GM21825 (cell line): Measurements from ENCODE around the gene MYO19.
"Not testable (repeated sequence)": the region's sequence is repeated elsewhere in the genome, so short reads cannot be mapped to it uniquely, and the experiment has no call there.

Source experiments
- ATAC-seq: cut with Tn5 transposase; IDR thresholded peaks from one replicate; pipeline ENCODE4 v1.9.1; 2021; ENCODE audit warnings: mild to moderate bottlenecking, moderate library complexity; ENCODE audit not compliant: unreplicated experiment

The MYO19 gene

DNA sequence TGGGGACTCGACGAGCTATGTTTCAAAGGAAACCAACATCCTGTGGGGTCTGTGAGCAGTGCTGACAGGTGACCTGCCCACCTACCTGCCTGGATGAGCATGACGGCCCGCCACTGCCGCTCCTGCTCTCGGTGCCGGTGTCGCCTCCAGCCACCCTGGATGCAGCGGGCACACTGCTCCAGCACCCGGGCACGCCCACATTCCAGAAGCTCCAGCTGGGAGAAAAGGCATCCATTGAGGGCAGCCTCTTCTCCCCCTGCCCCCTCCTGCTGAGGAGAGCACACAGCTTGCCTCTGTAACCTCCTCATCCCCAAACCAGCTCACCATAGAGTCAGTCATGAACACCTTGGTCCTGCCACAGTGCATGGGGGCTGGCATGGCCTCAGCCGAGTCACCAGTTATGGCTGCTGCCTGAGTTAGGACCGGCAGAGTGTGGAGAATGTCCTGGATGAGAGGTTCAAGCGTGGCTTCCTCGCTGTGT is 33.9 kb downstream of the MYO19 start:
- ATAC-seq, result no peak

DNA sequence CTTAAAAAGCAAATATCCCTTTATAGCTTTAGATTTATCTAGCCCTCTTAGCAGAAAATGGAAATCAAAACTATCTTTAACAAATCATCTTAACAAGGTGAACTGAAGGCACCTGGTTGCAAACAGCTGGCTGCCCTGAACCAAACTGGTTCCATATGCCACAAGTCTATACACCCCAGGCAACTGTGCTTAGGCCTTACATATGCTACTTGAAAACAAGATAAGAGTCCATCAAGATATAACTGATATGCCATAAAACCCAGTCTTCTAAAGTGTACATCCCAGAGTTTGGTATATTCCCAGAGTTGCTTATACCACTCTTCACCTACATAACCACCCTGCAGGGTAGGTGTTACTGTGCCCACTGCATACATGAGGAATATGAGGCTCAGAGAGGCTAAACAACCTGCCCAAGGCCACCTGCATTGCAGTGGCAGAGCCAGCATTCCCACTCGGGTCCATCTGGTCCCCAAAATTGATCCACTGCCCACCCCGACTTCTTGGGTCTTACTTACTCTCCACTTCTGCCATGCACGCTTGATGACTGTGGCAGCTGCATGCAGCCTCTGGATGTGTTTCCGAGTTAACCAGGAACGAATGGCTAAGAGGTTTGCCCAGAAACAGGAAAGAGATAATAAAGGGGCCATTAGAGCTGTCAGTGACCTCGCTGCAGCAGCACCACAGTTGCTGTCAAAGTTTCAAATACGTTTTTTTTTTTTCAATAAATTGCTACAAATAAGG is 35.9 kb downstream of the MYO19 start:
- ATAC-seq, result no peak

DNA sequence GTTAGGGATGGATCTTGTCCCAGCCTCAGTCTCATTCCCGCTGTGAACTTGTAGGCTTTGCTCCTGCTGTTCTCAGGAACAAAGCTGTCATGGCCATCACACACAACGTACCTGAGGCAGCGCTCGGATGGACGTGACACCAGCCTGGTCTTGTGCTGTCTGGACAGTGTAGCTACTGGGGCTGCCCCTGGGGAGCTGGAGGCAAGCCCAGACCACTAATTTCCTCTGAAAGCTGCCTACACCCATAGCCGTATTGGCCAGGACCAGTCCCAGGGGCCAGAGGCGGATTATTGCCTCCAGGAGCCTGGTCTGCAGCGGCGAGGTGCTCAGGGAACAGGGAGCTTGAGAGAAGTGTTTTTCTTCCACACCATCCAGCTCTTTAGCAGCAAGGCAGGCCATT is 36.5 kb downstream of the MYO19 start:
- no peak for ATAC-seq

DNA sequence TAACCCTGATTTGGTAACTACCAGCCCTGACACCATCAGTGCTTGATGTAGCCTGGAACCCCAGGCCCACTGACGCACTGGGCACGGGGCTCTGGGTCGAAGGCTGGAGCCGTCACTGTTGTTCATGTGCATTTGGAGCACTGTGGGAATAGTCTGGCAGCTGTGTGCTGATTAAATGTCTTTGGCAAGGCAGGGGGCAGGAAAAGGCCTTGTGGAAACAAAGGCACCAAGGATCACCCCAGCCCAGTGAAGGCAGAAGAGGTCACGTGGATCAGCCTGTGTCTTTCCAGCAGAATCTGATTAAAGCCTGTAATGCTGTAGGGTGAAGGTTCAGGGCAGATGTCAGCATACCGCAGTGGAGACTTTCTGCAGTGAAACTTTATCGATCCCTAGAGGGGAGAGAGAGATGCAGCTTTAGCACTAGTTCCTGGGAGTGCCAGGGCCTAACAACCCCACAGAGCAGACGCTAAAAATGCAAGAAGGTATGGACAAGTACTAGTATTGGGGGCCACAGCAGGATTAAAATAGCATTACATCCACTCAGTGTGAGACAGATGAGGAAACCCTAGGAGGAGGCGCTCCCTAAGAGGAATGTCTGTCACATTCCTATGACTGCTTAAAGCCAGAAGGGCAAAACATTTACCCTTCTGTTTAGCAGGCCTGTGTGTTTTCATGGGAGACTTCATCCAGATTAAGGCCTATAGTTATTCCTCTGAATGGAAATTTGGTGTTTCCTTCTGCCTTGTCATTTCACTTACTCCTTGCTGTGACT is 38.5 kb downstream of the MYO19 start:
- ATAC-seq, result no peak

DNA sequence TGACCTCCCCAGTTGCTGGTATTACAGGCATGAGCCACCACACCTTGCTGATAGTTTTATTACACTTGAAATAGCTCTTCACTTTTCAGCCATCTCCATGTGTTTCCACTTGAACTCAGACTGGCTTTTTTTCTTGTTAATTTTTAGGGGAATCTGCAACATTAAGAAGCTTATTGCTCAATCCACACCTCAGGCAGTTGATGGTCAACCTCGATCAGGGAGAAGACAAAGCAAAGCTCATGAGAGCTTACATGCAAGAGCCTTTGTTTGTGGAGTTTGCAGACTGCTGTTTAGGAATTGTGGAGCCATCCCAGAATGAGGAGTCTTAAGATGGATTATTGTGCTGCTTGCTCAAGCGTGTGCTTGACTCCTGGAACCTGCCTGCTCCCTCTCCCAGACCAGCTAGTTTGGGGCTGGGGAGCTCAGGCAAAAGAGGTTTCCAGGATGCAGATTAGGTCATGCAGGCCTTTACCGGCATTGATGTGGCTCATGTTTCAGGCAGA is 39.5 kb downstream of the MYO19 start:
- no peak for ATAC-seq

DNA sequence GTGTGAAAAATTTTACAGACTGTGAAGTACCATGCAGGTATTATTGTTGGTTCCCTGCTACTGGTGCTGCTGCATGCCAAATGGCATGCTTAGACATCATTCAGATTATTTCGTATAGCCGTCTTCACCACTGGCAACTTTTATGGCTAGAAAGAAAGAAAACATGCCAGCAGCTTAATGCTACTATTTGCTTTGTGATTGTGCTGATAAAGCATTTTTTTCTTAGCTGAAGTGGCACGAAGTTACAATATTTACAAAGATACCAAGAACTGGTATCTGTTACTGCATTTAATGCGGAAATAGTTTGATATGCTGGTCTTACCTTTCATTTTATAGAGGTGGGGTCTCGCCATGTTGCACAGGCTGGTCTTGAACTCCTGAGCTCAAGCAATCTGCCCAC is 40.0 kb downstream of the MYO19 start:
- no peak for ATAC-seq

DNA sequence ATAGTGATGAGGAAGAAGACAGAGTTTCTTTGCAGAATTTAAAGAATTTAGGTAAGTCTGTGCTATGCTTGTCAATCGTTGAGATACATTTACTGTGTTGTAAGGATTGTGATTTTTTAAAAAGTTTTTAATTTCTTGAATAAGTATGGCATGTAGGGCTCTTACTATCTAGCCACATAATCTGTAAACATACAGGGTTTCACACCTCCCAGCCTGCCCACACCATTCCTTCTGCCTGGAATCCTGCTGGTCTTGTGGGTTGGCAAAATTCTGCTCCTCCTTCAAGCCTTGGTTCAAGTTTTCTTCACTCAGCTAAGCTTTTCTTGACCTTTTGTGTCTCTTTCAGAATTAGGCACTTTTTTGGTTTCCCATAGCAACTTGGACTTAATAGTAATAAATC is 40.7 kb downstream of the MYO19 start:
- ATAC-seq, result no peak

DNA sequence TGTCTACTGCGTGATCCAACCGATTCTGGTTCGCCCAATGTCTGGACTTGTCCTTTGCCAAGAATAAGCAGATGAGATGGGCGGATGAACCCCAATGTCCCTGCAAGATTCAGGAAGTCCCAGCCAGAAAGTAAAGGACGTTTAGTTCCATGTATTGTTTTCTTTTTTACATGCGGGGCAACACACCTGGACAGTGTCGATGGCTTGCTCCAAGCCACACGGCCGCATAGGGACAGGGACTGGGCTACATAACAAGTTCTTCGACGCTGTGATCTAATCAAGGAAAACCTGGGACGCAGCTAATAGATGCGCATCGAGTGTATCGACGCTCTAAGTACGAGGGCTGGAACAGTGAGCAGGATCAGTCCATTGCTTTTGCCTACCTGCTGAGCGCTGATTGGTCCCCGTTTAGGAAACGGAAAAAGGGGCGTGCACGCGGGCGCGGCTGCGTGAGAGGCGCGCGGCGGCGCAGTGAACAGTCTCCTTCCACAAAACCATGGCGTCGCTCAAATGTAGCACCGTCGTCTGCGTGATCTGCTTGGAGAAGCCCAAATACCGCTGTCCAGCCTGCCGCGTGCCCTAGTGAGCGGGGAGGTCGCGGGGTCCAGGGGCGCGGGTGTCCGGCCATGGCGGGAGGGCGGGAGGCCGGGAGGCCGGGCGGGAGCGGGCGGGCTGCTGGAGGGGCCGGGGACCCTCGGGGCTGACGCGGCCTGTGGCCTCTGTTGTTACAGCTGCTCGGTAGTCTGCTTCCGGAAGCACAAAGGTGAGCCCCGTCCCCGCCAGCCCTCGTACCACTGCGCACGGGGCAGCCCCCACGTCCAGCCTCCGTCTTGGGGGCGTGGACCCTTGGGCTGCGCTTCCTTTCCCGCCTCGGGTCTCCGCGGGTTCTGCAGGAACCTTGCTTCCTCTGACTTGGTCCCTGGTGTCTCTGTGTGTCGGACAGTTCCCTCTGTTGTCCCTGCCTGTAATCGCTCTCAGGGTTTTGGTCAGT is 48.2 kb downstream of the MYO19 start, which contains the start of gene ZNHIT3:
Gene ZNHIT3, plus strand, starts transcription at position 478 of the 991 bp plus-strand sequence. Its CDS starts 19 bp downstream, at position 497.
- peak; percentile 83 for ATAC-seq

DNA sequence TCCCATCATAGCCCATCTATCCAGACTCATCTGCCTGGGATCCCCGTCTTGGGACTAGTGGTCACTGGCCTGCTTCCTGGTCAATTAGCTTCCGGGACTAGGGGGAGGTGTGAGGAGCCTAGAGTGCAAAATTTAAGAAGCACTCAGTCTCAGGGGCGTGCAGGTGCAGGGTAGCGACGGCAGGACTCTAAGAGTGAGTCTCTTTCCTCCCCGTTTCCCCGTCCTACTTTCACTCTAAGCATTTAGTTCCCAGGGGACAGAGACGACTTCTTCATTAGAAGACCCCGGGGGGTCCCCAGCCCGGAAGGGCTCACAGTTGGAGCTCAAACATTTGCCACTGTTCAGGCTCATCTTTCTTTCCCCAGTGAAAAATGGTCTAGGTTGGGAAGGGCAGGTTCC is 48.9 kb downstream of the MYO19 start:
- ATAC-seq, result peak; percentile 2

DNA sequence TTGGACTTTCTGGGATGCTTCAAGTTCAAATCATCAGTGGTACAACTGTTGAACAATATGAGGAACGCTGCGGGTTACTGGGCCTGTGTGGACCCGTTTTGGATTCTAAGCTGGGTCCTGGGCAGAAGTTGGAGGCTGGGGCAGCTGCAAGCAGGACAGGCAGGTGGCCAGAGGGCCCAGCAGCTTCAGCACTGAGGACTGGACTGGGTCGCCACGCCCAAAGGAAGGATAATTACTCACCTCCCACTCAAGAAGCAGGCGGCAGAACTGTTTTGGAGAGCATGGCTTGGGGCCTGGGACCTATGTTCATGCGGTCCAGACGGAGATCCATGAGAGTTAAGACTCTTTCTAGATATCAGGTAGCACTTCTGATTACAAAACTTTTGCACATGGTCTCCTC is 49.6 kb downstream of the MYO19 start:
- no peak for ATAC-seq

DNA sequence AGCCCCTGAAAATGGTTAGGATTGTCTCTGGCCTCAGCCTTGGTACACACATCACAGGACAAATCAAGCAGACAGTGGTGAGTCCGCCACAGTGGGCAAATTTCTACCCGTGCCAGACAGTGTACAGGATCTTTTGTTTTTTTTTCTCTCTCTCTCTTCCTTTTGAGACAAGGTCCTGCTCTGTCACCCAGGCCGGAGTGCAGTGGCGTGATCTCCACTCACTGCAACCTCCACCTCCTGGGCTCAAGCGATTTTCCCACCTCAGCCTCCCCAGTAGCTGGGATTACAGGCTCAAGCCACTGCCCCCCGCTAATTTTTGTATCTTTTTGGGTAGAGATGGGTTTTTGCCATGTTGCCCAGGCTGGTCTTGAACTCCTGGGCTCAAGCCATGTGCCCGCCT is 50.6 kb downstream of the MYO19 start:
- not testable (repeated sequence) for ATAC-seq

DNA sequence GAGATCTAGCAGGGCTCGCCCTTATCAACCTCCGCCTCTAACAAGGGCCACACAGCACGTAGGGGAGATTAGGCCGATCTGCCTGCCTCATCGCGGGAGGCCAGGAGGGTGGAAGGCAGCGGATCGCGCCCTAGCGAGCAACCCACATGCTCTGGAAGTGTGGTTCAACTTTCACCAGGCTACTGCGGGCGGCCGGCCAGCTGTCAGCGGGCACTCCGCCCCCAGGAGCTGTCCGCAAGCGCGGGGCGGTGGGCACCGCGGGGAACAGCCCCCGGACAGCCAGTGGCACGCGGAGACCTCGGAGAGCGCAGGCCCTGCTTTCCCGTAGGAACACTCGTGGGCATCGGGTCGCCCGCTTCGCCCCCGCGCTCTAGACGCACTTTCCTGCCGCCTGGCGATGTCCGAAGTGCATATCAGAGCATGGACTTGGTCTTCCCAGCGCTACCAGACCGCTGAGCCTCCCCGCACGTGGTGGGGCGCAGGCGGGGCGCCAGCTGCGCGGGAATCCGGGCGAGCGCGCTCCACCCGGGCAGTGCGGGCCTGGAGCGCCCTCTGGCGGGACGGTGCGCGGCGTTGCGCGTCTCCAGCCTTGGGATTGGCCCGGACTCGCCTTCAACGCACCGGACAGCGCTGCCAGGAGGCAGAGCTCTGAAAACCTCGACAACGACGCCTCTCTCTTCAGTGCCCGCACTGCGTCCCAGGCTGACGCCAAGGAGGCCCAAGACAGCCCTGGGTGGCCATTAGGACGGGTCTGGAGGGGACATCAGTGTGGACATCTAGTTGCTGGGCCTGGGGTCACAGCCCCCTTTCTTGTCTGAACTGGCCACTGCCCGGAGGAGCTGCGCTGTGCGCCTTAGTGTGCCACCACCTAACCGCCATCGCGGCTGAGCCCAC is 51.8 kb downstream of the MYO19 start:
- peak; percentile 35 for ATAC-seq

DNA sequence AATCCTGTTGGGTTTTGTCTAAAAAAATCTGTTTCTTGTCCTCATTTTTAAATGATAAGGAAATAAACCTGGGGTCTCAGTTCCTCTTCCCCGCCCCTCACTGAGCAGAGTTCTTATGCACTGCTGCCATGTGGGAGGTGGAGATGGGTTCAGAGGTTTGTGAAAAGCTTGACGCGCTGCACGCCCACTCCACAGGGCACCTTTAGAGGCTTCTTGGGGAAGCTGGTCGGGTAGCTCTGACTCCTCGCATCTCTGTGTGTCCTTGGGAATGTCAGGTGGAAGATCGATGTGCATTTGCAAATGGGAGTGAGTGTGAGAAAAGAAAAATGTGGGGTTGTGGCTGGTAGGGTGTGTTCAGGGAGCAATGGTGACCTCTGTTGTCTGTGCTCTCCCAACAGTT is 52.8 kb downstream of the MYO19 start:
- ATAC-seq, result no peak

DNA sequence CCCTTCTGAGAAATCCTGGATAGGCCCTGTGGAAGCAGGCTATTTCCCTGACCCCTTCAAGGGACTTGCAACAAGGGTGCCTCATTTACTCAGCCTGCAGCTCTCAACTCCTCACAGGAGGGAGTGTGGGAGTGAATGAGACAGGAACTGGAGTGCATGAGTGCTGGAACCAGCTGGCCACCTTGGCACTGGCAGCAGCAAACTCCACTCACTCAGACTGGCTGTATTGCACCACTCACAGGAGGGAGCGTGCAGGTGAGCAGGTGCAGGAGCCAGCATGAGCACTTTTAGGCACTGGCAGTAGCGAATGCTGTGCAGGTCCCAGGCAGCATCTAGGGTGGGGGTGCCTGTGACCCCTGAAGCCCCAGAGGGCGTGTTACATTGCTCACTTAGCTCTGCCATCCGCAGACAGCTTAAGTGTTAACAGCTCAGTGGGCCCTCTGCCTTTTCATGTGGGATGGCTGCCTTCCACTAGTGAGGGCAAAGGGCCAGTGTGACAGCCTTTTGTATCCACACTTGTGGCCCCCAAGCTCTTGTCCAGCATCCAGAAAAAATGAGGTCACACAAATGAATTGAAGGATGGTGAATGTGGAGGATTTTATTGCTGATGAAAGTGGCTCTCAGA is 59.2 kb downstream of the MYO19 start:
- no peak for ATAC-seq

DNA sequence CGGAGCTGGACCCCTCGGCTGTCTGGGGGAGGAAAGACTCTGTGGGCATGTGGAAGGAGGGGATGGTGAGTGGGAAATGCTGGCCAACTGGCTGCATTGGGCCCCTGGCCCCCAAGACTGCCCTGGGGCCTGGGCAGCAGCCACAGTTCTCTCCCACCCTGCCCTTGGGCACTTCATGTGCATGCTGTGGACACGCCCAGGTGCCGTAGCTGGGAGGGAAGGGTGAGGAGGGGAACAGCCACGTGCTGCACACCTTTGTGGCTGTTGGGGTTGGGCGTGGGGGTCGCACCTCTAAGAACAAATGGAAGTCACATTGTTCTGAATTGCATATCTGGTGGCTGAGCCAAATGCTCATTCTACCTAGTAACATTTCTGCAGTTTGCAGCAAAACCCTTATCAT is 60.1 kb downstream of the MYO19 start:
- ATAC-seq, result no peak

DNA sequence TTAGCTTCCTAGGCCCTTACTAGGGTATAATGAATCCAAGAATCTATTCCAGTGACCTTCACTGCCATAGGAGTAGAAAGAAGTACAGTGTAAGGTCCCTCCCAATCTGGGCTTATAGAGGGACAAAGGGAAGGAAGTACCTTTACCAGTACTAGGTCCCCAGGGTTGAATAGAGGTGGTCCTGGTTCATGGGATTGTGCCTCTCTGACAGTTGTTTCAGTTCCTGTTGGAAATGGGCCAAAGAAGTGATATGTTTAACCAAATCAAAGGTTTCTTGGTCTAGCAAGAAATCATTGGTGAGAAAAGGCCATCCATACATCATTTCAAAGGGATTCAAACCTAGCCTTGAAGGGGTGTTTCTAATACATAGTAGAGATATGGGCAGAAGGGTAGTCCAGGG is 64.2 kb downstream of the MYO19 start:
- no peak for ATAC-seq

DNA sequence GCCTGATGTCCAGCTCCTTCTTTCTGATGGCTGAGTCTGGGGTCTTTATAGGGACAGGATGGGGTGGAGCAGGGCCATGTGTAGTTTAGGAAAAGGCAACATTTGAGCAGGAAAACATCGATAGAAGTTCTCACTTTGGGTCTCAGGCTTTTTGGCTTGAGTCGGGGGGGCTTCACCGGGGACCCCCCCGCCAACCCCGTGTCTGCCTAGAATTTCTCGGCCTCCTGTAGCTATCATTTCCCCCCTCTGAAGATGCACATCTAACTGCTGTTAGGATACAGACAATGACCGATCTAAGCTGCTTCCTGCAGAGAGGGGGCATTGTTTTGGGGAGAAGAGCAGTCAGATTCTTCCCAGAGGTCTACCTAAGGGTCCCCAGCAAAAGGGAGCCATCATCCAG is 64.9 kb downstream of the MYO19 start:
- no peak for ATAC-seq

DNA sequence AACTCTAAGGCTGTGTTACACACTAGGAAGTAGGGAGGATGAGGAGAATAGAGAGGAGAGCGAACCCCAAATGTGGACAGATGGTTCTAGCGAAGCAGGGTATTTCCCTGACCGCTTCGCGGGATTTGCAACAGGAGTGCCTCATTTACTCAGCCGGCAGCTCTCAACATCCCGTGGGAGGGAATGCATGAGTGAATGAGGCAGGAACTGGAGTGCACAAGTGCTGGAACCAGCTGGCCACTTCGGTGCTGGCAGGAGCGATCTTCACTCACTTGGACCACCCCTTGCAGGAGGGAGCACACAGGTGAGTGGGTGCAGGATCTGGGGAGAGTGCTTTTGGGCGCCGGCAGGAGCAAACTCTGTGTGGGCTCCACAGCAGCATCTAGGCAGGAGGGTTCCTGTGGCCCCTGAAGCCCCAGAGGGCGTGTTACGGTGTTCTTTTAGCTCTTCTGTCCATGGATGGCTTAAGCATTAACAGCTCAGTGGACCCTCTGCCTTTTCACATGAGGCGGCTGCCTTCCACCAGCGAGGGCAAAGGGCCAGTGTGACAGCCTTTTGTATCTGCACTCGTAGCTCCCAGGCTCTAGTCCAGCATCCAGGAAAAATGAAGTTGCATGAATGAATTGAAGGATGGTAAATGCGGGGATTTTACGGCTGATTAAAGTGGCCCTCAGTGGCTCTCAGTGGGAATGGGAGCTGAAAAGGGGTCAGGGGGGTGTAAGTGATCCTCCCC is 65.6 kb downstream of the MYO19 start:
- no peak for ATAC-seq

DNA sequence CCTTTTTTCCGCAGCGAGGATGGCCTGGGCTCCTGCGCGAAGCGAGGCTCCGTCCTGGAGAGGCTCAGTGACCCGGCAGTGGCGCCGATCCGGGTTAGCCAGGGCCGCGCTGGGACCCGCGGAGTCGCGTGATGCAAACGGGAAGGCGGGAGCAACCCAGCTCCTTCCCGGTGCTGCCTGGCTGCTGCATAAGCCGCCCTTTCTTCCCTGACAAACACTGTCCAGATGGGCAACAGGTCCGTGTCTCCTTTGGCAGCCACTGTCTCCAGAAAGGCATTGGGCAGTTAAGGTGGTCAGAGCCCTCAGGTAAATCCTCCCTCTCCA is 69.9 kb downstream of the MYO19 start:
- no peak for ATAC-seq
